Measurements from ENCODE around the gene EGFR.

Gene EGFR

DNA sequence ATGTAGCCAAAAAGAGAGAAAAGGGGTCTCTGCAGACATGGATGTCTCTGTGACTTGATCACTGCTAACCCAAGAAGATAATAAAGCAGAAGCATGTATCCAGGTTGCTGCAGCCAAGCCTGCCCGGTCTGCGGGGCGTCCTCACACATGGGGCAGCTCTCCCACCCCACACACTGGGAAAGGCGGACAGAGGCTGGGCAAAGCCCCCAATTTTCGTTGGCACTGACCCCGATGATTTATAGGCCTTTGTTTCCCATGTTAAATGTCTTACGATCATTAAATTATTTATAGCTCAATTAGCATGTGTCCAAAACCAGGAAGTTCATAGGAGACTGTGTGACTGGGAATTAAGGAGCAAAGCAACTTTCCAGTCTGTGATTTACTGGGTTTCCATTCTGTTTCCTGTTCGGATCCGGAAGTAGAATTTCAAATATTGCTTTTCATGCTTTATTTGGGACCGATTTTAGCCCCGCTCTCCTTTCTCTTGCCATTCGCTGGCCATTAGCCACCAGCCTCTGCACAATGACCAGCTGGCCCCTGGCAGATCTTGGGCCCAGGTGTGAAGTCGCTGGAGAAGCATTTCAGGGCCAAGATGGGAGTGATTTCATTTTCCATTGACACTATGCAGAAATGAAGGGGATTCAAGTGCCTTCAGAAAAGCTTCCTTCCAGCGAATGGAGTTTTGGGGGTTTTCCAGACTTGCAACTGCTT lies 91.6 kb downstream of the EGFR start:
- Histone ChIP-seq H3K36me3 (ENCODE audit: insufficient read depth, low read length) (no peaks in the 10 kb centered on the region), H3K4me1 (ENCODE audit: insufficient read depth, low read length) (peaks cover 39% of the 10 kb centered on the region), H3K9ac (ENCODE audit: low read depth, low read length) (no peak overlapping the region), H3K9me3 (ENCODE audit: control insufficient read depth, insufficient read depth, low read length) (no peaks in the 10 kb centered on the region)

DNA sequence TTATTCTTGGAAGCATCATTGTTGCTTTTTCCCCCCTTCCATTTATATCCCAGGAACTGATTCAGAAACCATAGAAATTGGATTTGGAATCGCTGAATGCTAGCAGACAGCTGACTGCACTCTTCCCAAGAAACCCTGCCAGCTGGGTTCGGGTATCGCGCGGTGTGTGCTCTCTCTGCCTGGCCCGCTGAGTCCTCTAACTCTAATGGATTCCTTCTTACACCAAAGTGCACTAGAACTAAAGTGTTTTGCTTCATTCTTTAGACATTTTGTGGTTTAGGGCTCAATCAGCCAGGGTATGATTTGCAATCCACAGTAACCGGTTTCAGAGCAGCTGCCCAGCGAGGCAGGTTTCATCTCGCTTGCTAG lies 92.2 kb downstream of the EGFR start:
- Histone ChIP-seq H3K9ac (ENCODE audit: low read depth, low read length) (no peak overlapping the region), H3K36me3 (ENCODE audit: insufficient read depth, low read length) (no peaks in the 10 kb centered on the region), H3K9me3 (ENCODE audit: control insufficient read depth, insufficient read depth, low read length) (no peaks in the 10 kb centered on the region), H3K4me1 (ENCODE audit: insufficient read depth, low read length) (peaks cover 38% of the 10 kb centered on the region)

DNA sequence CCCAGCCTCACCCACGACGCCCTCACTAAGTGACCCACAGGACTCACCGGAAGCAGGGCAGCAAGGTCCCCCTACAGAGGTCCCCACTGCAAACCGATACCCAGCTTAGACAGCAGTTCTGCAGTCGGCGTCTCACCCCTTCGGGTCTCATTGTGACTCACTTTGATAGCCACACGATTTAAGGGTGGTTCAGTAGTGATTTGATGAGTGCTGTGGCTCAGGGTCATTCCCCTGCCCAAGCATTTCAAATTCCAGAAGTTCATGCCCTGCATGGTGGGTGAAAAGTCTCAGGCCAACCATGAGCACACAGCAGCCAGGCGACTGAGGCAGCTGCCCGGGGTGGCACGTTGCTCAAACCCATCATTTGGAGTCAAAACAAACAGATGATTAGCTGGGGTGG lies 93.2 kb downstream of the EGFR start:
- Histone ChIP-seq H3K4me1 (ENCODE audit: insufficient read depth, low read length) (peaks cover 30% of the 10 kb centered on the region), H3K9me3 (ENCODE audit: control insufficient read depth, insufficient read depth, low read length) (no peaks in the 10 kb centered on the region; the same call in 1 of the 2 replicates), H3K36me3 (ENCODE audit: insufficient read depth, low read length) (no peaks in the 10 kb centered on the region)

GRCh38 chr7:55113760-55114540 lies 95.1 kb downstream of the EGFR start:
- Histone ChIP-seq H3K9ac (ENCODE audit: low read depth, low read length) (no peak overlapping the region), H3K4me1 (ENCODE audit: insufficient read depth, low read length) (peaks cover 12% of the 10 kb centered on the region), H3K9me3 (ENCODE audit: control insufficient read depth, insufficient read depth, low read length) (no peaks in the 10 kb centered on the region; the same call in 1 of the 2 replicates), H3K36me3 (ENCODE audit: insufficient read depth, low read length) (no peaks in the 10 kb centered on the region)

More for the DNA sequence above, 93.2 kb downstream of the EGFR start:
- H3K9ac ChIP-seq (ENCODE audit: low read depth, low read length), result no peak overlapping the region

- Histone ChIP-seq H3K36me3 (ENCODE audit: insufficient read depth, low read length) (no peaks in the 10 kb centered on the region), H3K9ac (ENCODE audit: low read depth, low read length) (no peak overlapping the region), H3K9me3 (ENCODE audit: control insufficient read depth, insufficient read depth, low read length) (no peaks in the 10 kb centered on the region; the same call in 1 of the 2 replicates), H3K4me1 (ENCODE audit: insufficient read depth, low read length) (no peaks in the 10 kb centered on the region)
Measured at GRCh38 chr7:55117286-55117685, 98.5 kb downstream of the EGFR start.

DNA sequence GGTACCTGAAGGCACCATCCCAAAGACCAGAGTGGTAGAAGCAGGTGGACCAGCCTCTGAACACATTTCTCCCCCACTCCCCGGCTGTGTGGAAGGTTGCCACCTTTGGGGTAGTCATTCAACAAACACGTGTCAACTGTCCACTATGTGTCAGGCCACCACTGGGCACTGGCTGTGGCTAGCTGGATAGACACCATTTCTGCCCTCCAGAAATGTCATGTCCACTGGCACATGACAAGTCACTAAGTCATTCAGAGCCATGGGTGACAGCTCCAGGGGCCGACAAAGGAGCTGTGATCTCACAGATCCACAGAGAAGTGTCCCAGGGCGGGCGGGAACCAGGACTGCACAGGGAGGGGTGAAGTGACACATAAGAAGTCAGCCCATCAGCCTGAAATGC lies 99.6 kb downstream of the EGFR start:
- no peaks in the 10 kb centered on the region for H3K4me1 ChIP-seq (ENCODE audit: insufficient read depth, low read length)
- no peaks in the 10 kb centered on the region for H3K36me3 ChIP-seq (ENCODE audit: insufficient read depth, low read length)
- H3K9ac ChIP-seq (ENCODE audit: low read depth, low read length), result no peak overlapping the region
- H3K9me3 ChIP-seq (ENCODE audit: control insufficient read depth, insufficient read depth, low read length), result no peaks in the 10 kb centered on the region; the same call in 1 of the 2 replicates

DNA sequence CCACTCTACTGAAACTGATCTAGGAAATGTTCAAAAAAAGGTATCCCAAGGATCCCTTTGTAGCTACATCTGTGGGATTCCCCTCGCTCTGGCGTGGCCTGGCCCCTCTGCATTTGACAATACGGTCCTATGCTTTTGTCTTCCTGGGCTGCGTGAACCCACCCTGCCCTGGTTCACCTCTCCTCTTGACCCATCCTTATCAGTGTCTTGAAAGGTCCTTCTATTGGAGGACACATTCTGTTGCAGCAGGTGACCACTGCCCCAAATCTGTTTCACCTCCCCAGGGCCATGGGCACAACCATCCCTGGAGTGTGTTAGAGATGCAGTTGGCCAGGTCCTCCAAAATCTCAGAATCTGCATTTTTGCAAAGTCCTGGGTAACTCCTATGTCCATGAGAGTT lies 100.8 kb downstream of the EGFR start:
- Histone ChIP-seq H3K4me1 (ENCODE audit: insufficient read depth, low read length) (no peaks in the 10 kb centered on the region), H3K9me3 (ENCODE audit: control insufficient read depth, insufficient read depth, low read length) (no peaks in the 10 kb centered on the region; the same call in 1 of the 2 replicates), H3K9ac (ENCODE audit: low read depth, low read length) (no peak overlapping the region), H3K36me3 (ENCODE audit: insufficient read depth, low read length) (no peaks in the 10 kb centered on the region)

GRCh38 chr7:55120074-55120473 lies 101.3 kb downstream of the EGFR start:
- Histone ChIP-seq H3K9me3 (ENCODE audit: control insufficient read depth, insufficient read depth, low read length) (no peaks in the 10 kb centered on the region; the same call in 1 of the 2 replicates), H3K36me3 (ENCODE audit: insufficient read depth, low read length) (no peaks in the 10 kb centered on the region), H3K9ac (ENCODE audit: low read depth, low read length) (no peak overlapping the region), H3K4me1 (ENCODE audit: insufficient read depth, low read length) (no peaks in the 10 kb centered on the region)

GRCh38 chr7:55120501-55121198 lies 101.8 kb downstream of the EGFR start:
- Histone ChIP-seq H3K9me3 (ENCODE audit: control insufficient read depth, insufficient read depth, low read length) (no peaks in the 10 kb centered on the region; the same call in 1 of the 2 replicates), H3K36me3 (ENCODE audit: insufficient read depth, low read length) (no peaks in the 10 kb centered on the region), H3K4me1 (ENCODE audit: insufficient read depth, low read length) (no peaks in the 10 kb centered on the region), H3K9ac (ENCODE audit: low read depth, low read length) (no peak overlapping the region)

DNA sequence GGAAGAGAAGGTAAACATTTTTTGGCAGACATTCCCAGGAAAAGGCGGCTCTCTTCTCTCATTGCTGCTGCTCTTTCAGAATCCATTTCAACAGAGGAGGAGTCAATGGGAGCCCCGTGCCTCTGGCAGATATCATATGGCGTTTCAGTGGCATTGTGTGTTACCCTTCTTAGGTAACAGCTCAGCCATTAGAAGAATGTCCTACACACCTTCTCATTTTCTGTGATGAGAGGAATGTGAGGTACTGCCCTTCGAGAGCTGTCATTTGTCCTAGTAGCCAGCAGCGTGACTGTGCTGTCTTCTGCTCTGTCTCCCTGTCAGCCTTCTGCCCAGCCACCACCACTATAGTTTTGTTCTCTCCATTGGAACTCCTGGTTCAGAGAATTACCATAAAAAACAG lies 102.4 kb downstream of the EGFR start:
- Histone ChIP-seq H3K4me1 (ENCODE audit: insufficient read depth, low read length) (no peaks in the 10 kb centered on the region), H3K9ac (ENCODE audit: low read depth, low read length) (no peak overlapping the region), H3K36me3 (ENCODE audit: insufficient read depth, low read length) (no peaks in the 10 kb centered on the region), H3K9me3 (ENCODE audit: control insufficient read depth, insufficient read depth, low read length) (no peaks in the 10 kb centered on the region; the same call in 1 of the 2 replicates)

DNA sequence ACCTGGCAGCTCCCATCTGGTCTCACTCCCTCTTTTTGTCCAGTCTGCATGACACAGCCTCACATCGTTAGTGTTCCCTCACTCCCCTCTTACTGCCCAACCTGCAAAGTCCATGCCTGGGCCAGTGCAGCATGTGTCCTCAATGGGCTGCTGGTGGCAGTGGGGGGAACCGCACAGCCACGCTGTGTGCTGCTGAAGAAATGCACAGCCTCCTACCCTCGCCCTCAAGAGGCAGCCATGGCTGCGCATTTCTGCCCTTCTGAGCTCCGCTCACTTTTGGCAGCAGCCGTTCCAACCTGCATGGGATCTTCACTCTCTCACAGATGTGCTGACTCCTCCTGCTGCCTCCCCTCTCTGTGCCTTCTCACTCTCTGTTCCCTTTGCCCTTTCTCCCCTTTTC lies 103.4 kb downstream of the EGFR start:
- Histone ChIP-seq H3K4me1 (ENCODE audit: insufficient read depth, low read length) (no peaks in the 10 kb centered on the region), H3K36me3 (ENCODE audit: insufficient read depth, low read length) (no peaks in the 10 kb centered on the region), H3K9ac (ENCODE audit: low read depth, low read length) (no peak overlapping the region), H3K9me3 (ENCODE audit: control insufficient read depth, insufficient read depth, low read length) (no peaks in the 10 kb centered on the region)

DNA sequence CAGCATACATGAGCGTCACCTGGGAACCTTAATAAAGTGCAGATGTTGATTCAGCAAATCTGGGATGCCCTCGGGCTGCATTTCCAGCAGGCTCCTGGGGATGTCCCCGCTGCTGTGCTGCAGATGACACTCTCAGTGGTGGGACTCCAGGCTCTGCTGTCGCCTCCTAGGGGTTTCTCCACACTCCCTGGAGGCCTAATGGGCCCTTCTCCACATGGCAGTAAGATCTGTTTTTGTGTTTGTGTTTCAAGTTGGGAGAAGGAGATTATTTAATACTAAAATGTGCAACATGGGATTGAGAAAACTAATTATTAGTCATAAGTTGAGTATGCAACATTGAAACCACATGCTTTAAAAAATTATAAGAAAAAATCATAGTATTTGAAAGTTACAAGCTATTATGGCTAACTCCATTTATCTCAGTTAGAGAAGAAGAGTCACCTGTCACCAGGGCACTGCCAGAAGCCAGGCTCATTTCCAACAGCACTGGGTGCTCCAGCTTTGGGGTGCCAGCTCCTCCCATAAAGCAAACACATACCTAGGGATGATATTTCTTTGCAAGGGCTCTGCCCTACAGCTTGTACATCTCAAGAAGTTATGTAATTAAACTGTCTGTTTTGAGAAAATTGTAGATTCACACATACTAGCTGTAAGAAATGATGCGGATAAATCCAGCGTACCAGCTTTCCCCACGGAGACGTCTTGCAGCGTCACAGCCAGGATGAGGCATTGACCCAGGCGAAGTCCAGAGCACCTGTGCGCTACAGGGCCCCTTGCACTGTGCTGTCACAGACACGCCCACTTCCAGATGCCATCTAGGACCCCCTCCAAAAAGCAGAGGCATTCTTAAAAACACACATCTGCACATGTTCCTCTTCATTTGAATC lies 106.4 kb downstream of the EGFR start:
- Histone ChIP-seq H3K4me1 (ENCODE audit: insufficient read depth, low read length) (peaks cover 19% of the 10 kb centered on the region), H3K9ac (ENCODE audit: low read depth, low read length) (no peak overlapping the region), H3K36me3 (ENCODE audit: insufficient read depth, low read length) (no peaks in the 10 kb centered on the region)

DNA sequence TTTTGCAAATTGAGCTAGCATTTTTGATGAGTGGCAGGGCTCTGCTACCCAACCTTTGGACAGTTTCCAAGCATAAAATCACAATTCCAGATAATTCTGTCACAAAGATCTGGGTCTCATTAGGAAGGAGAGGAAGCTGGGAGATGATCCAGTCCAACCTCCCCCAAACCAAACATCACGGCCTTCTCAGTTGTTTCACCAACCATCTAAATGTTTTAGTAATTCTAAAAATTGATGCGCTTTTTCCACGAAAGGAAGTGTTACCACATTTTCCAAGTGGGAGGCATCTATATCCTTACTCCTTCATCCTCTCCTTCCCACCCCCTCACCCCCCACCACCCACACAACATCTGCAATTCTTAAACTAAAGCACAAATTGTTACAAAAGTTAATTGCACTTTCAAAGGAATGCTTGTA lies 108.3 kb downstream of the EGFR start:
- no peaks in the 10 kb centered on the region for H3K36me3 ChIP-seq (ENCODE audit: insufficient read depth, low read length)
- no peak overlapping the region for H3K9ac ChIP-seq (ENCODE audit: low read depth, low read length)
- peaks cover 28% of the 10 kb centered on the region for H3K4me1 ChIP-seq (ENCODE audit: insufficient read depth, low read length)
- H3K9me3 ChIP-seq (ENCODE audit: control insufficient read depth, insufficient read depth, low read length), result no peaks in the 10 kb centered on the region

More for the DNA sequence above, 106.4 kb downstream of the EGFR start:
- no peaks in the 10 kb centered on the region for H3K9me3 ChIP-seq (ENCODE audit: control insufficient read depth, insufficient read depth, low read length)

DNA sequence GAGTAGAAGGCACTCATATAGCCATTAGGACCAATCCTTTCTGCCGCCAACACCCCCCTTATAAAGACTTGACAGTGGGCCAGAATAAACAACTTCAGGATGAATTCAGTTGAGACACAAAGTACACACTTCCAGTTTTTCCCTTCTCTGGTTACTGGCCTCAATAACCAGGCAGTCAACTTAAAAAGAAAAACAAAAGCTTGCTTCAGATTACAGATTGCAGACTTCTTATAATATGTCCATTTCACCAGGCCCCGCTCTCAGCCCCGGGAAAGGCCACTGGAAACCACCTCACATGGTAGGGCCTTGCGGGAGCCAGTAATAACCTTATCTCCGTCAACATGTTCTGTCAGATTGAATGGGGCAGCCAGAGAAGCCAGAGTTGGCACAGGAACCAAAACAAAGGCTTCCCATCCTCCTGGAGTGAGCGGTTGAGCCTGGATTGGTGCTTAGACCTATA lies 108.8 kb downstream of the EGFR start:
- peaks cover 28% of the 10 kb centered on the region for H3K4me1 ChIP-seq (ENCODE audit: insufficient read depth, low read length)
- no peaks in the 10 kb centered on the region for H3K36me3 ChIP-seq (ENCODE audit: insufficient read depth, low read length)
- H3K9ac ChIP-seq (ENCODE audit: low read depth, low read length), result no peak overlapping the region
- H3K9me3 ChIP-seq (ENCODE audit: control insufficient read depth, insufficient read depth, low read length), result no peaks in the 10 kb centered on the region
